Activated CD8-positive, alpha-beta T cell treated with anti-CD3 and anti-CD28 coated beads for 36 hours (primary cell): ENCODE data around the gene AREG. TPM values are rescaled to one million over a fixed set of nuclear protein-coding genes. Genes with fewer than 3 reads are reported as not detected.
"Not testable (repeated sequence)": the region's sequence is repeated elsewhere in the genome, so short reads cannot be mapped to it uniquely, and the experiment has no call there.

Source experiments
- ATAC-seq: fragments of 200-7000 bp; cut with Tn5 transposase; one replicate; pipeline ENCODE4 v1.10.0; 2021; ENCODE audit warnings: mild to moderate bottlenecking, moderate library complexity
- CTCF ChIA-PET: fragments of 350-600 bp; sonication (Branson Sonifier 250); formaldehyde crosslinking; loops from one replicate; lab custom pipeline; 2021; ENCODE audit warnings: antibody characterized with exemption; lab: Charles Lee
- POLR2A ChIA-PET: fragments of 350-600 bp; sonication (Branson Sonifier 250); formaldehyde crosslinking; loops from one replicate; lab custom pipeline; 2021; ENCODE audit warnings: antibody characterized with exemption; lab: Charles Lee
- DNase-seq: peaks from one replicate; pipeline ENCODE4 v3.0.0-alpha.2; 2020
- H3K27ac Mint-ChIP-seq: one replicate; pipeline ENCODE4 v1.8.0; 2021; ENCODE audit warnings: mild to moderate bottlenecking, mixed read lengths
- H3K27me3 Mint-ChIP-seq: one replicate; pipeline ENCODE4 v1.8.0; 2021; ENCODE audit warnings: mixed read lengths
- H3K36me3 Mint-ChIP-seq: one replicate; pipeline ENCODE4 v1.8.0; 2021; ENCODE audit warnings: low read depth, mixed read lengths
- H3K4me1 Mint-ChIP-seq: one replicate; pipeline ENCODE4 v1.8.0; 2021; ENCODE audit warnings: low read depth, mixed read lengths
- H3K4me3 Mint-ChIP-seq: one replicate; pipeline ENCODE4 v1.8.0; 2021; ENCODE audit warnings: mild to moderate bottlenecking, moderate library complexity, mixed read lengths
- H3K9me3 Mint-ChIP-seq: one replicate; pipeline ENCODE4 v1.8.0; 2021; ENCODE audit warnings: mixed read lengths
- CTCF ChIP-seq: fragments of 200-600 bp; IDR thresholded peaks from one replicate; pipeline ENCODE4 v1.8.0; 2022; ENCODE audit warnings: antibody characterized with exemption, mild to moderate bottlenecking
- intact Hi-C: fragments of 100-400 bp; cut with micrococcal nuclease; formaldehyde crosslinking; loops from one replicate; pipeline ENCODE4 v1.10.0; 2022
- total RNA-seq, 2 experiments: library from RNA; stranded (reverse); gene quantifications; one replicate each; pipeline ENCODE4 v1.2.3, GENCODE V29; 2021

AREG gene
- total RNA-seq = under 1 TPM; 0.67 to 0.99 TPM

DNA sequence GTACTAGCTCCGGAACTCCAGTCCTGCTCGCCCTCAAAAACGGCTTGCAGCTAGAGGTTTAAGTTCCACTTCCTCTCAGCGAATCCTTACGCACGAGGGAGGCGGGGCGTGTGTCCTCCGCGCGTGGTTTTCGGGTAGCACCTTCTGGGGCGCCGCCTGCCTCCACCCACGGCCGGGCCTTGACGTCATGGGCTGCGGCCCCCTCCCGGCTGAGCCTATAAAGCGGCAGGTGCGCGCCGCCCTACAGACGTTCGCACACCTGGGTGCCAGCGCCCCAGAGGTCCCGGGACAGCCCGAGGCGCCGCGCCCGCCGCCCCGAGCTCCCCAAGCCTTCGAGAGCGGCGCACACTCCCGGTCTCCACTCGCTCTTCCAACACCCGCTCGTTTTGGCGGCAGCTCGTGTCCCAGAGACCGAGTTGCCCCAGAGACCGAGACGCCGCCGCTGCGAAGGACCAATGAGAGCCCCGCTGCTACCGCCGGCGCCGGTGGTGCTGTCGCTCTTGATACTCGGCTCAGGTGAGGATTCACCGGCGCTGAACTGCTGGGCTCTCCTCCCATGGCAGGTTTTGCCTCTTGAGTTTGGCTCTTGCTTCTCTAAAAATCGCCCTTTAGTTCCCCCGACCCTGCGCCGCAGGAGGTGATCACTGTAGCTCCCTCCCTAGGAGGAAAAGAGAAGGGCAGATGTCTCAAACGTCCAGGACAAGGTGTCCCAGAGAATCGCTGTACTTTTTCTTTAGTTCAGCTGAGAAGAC is at the start of gene AREG:
TSS of gene AREG (plus strand) at position 246 of the 752 bp plus-strand sequence. CDS start at position 456, 210 bp downstream.
- ChIA-PET POLR2A (no interaction called here), CTCF (interaction anchor here (0.7 to 1.7 kb wide), 18 partner anchors 8 to 230 kb away, joined by 3 to 7 read pairs (median 3); no protein-coding TSS in a partner anchor)
- no peaks in the 10 kb centered on the region for H3K9me3 Mint-ChIP-seq
- ATAC-seq (peak; percentile 85), DNase-seq (peak; percentile 91)
- TF ChIP-seq CTCF = peak; percentile 46
- intact Hi-C loops = no loop called here
- H3K4me3 Mint-ChIP-seq = peak within 1 kb of the TSS; percentile 84
- no peaks in the 10 kb centered on the region for H3K36me3 Mint-ChIP-seq
- peak within 1 kb of the TSS; percentile 73 for H3K27ac Mint-ChIP-seq
- peaks cover 11% of the 10 kb centered on the region for H3K4me1 Mint-ChIP-seq
- H3K27me3 Mint-ChIP-seq = peaks cover 4% of the 10 kb centered on the region

DNA sequence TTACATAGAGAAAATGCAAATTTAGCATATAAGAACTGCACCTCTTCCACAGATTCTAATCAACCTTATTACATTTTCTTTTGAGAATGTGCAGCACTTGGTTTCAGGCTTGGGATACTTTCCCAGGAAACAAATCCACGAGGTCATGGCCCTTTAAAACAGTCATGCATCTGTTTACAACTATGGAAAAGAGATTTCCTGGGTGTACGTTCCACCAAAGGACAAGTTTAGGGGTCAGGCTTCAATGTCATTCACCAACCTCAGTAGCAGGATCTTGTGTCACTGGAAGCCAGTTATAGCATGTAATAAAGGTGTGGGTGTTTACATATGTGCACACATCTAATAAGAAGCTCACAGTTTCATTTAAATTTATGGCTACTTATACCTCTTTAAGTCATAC is 49.3 kb upstream of the AREG start:
- ChIA-PET CTCF (no interaction called here), POLR2A (no interaction called here)
- H3K27ac Mint-ChIP-seq = no peak overlapping the region
- ATAC-seq (no peak), DNase-seq (no peak)
- H3K36me3 Mint-ChIP-seq = no peaks in the 10 kb centered on the region
- intact Hi-C loops = no loop called here
- no peaks in the 10 kb centered on the region for H3K27me3 Mint-ChIP-seq
- no peak for TF ChIP-seq CTCF
- H3K4me1 Mint-ChIP-seq = peaks cover 9% of the 10 kb centered on the region
- H3K9me3 Mint-ChIP-seq = no peaks in the 10 kb centered on the region
- H3K4me3 Mint-ChIP-seq = no peak overlapping the region

DNA sequence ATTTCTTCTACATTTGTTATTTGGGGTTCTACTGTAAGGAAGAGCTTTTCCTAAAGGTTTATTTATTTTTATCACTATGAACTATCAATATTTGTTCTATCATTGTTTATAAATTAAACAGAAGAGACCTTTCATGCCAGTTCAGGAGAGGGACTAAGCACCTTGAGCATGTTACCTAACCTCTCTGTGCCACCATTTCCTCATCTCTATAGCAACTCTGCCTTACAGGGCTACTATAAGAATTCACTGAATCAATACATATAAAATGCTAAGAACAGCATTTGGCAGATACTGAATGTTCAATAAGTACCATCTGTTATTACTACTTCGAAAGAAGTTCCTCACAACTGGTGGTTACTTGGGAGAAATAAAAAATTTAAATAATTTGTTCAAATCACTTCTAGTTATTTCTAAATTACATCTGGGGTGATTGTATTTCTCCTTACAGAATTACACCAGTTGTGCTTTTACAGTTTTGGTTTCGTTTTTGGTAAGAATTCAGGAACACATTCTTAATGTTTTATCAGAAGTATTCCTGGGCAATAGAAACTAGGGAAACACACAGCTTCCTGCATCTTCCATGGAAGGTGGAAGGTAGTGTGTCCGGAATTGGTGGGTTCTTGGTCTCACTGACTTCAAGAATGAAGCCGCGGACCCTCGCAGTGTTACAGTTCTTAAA is 47.0 kb upstream of the AREG start:
- intact Hi-C loops = no loop called here
- POLR2A ChIA-PET = no interaction called here

GRCh38 chr4:74398894-74399589 is 45.9 kb upstream of the AREG start:
- H3K4me1 Mint-ChIP-seq, ATAC-seq, H3K36me3 Mint-ChIP-seq, POLR2A ChIA-PET, H3K27me3 Mint-ChIP-seq, H3K9me3 Mint-ChIP-seq, DNase-seq, intact Hi-C loops, H3K27ac Mint-ChIP-seq: not testable (repeated sequence)
- CTCF ChIA-PET = interaction anchor here (2.1 kb wide), 1 partner anchor 46 kb away, joined by 5 read pairs; the partner anchor contains the start of gene AREG
- peak overlapping the region; percentile 84 for H3K4me3 Mint-ChIP-seq

More for the DNA sequence above, 47.0 kb upstream of the AREG start:
- no peaks in the 10 kb centered on the region for H3K9me3 Mint-ChIP-seq
- H3K4me1 Mint-ChIP-seq = peaks cover 9% of the 10 kb centered on the region
- no peaks in the 10 kb centered on the region for H3K27me3 Mint-ChIP-seq
- no peaks in the 10 kb centered on the region for H3K36me3 Mint-ChIP-seq
- TF ChIP-seq CTCF = no peak
- CTCF ChIA-PET = interaction anchor here (0.6 to 2.1 kb wide), 3 partner anchors 28 to 1533 kb away, joined by 4 to 5 read pairs (median 4); partner anchors contain the start of gene AREG
- peak overlapping the region; percentile 93 for H3K27ac Mint-ChIP-seq
- H3K4me3 Mint-ChIP-seq = peak overlapping the region; percentile 84
- peak; percentile 74 for ATAC-seq
- DNase-seq = no peak

GRCh38 chr4:74400395-74400794 is 44.5 kb upstream of the AREG start:
- Mint-ChIP-seq H3K27me3 (no peaks in the 10 kb centered on the region), H3K36me3 (no peaks in the 10 kb centered on the region), H3K4me3 (no peak overlapping the region), H3K27ac (no peak overlapping the region), H3K4me1 (peaks cover 7% of the 10 kb centered on the region), H3K9me3 (no peaks in the 10 kb centered on the region)
- no peak for DNase-seq
- POLR2A ChIA-PET = no interaction called here
- intact Hi-C loops = no loop called here
- TF ChIP-seq CTCF = no peak
- no peak for ATAC-seq
- CTCF ChIA-PET = interaction anchor here (0.9 to 1.6 kb wide), 2 partner anchors 25 to 172 kb away, joined by 3 to 4 read pairs; no protein-coding TSS in a partner anchor
